H1 (cell line): ENCODE data around the gene RFNG. TPM values are rescaled to one million over a fixed set of nuclear protein-coding genes. Genes with fewer than 3 reads are reported as not detected.
A peak's percentile ranks its signal among the peaks of the same experiment; 100 is the strongest.

Experiments
- ATF3 ChIP-seq: IDR thresholded peaks from 2 replicates; pipeline ENCODE4 v1.6.1; 2011; ENCODE audit warnings: low read depth, mild to moderate bottlenecking, low read length; ENCODE audit not compliant: insufficient read depth
- CHD1 ChIP-seq: IDR thresholded peaks from 2 replicates; pipeline ENCODE4 v1.6.1; 2012; ENCODE audit warnings: low read depth, low read length, improper control_type of control experiment
- E2F6 ChIP-seq: IDR thresholded peaks from 2 replicates; pipeline ENCODE4 v1.6.1; 2012; ENCODE audit warnings: inconsistent platforms
- EGR1 ChIP-seq: IDR thresholded peaks from 2 replicates; pipeline ENCODE4 v1.6.1; 2011; ENCODE audit warnings: low read depth, low read length, borderline replicate concordance
- EZH2 ChIP-seq: fragments of 200-600 bp; sonication (generic); IDR thresholded peaks from 2 replicates; pipeline ENCODE4 v1.7.1; 2012; ENCODE audit warnings: low read depth, mild to moderate bottlenecking, moderate library complexity, low read length, inconsistent platforms; ENCODE audit not compliant: severe bottlenecking
- KDM4A ChIP-seq: IDR thresholded peaks from one replicate; pipeline ENCODE4 v1.7.1; 2012; ENCODE audit warnings: low read depth, mild to moderate bottlenecking, moderate library complexity, low read length, inconsistent platforms; ENCODE audit not compliant: severe bottlenecking
- MAX ChIP-seq: IDR thresholded peaks from 2 replicates; pipeline ENCODE4 v1.6.1; 2012; ENCODE audit warnings: inconsistent platforms
- NANOG ChIP-seq: IDR thresholded peaks from 2 replicates; pipeline ENCODE4 v1.6.1; 2011; ENCODE audit warnings: low read length, low read depth, mild to moderate bottlenecking, inconsistent platforms; ENCODE audit not compliant: insufficient read depth, poor library complexity, severe bottlenecking
- NRF1 ChIP-seq: IDR thresholded peaks from 2 replicates; pipeline ENCODE4 v1.6.1; 2011; ENCODE audit warnings: mild to moderate bottlenecking, low read depth, low read length, improper control_type of control experiment
- RAD21 ChIP-seq, 2 experiments: IDR thresholded peaks in 1 of 2; conservative IDR thresholded peaks in 1 of 2; 2 replicates each; pipeline ENCODE4 v1.6.1; 2011; ENCODE audit warnings: low read depth in 2 of 2, low read length in 2 of 2, improper control_type of control experiment in 1 of 2, inconsistent platforms in 1 of 2, mild to moderate bottlenecking in 1 of 2, moderate library complexity in 1 of 2
- RNF2 ChIP-seq: fragments of 200-900, 300-1000 bp; sonication (generic); IDR thresholded peaks from 2 replicates; pipeline ENCODE4 v1.7.1; 2016; ENCODE audit warnings: borderline replicate concordance, low read depth, mild to moderate bottlenecking, antibody characterized with exemption, low read length; ENCODE audit not compliant: poor library complexity, severe bottlenecking; ENCODE audit errors: missing control alignments
- SAP30 ChIP-seq: fragments of 300-600 bp; sonication (generic); IDR thresholded peaks from 2 replicates; pipeline ENCODE4 v1.7.1; 2012; ENCODE audit warnings: low read length, moderate library complexity, mild to moderate bottlenecking, inconsistent platforms; ENCODE audit not compliant: insufficient read depth, insufficient replicate concordance
- SIN3A ChIP-seq, 2 experiments: IDR thresholded peaks in 1 of 2; conservative IDR thresholded peaks in 1 of 2; 2 replicates each; pipeline ENCODE4 v1.6.1; 2011 to 2012; ENCODE audit warnings: low read length in 2 of 2, improper control_type of control experiment in 1 of 2, low read depth in 1 of 2, mild to moderate bottlenecking in 1 of 2
- SIRT6 ChIP-seq: IDR thresholded peaks from one replicate; pipeline ENCODE4 v1.7.1; 2012; ENCODE audit warnings: low read length, inconsistent platforms
- SIX5 ChIP-seq: IDR thresholded peaks from 2 replicates; pipeline ENCODE4 v1.6.1; 2011; ENCODE audit warnings: mild to moderate bottlenecking, low read depth, low read length
- SP2 ChIP-seq: IDR thresholded peaks from 2 replicates; pipeline ENCODE4 v1.6.1; 2012; ENCODE audit warnings: mild to moderate bottlenecking, low read length, inconsistent platforms
- SUZ12 ChIP-seq: fragments of 200-600 bp; sonication (generic); IDR thresholded peaks from 2 replicates; pipeline ENCODE4 v1.6.1; 2012; ENCODE audit warnings: mild to moderate bottlenecking, inconsistent platforms, low read length, moderate library complexity, mixed read lengths
- TCF12 ChIP-seq: IDR thresholded peaks from 2 replicates; pipeline ENCODE4 v1.6.1; 2011; ENCODE audit warnings: low read depth, mild to moderate bottlenecking, low read length
- polyA plus RNA-seq, 7 experiments: library from polyadenylated mRNA; depleted of rRNA in 3 of 7; stranded (reverse) in 5 of 7; unstranded in 2 of 7; fragments of >200 nt in 5 of 7; fragments of 200-250 nt in 2 of 7; gene quantifications; 1 replicate in 5 of 7; 2 replicates in 1 of 7; 4 replicates in 1 of 7; pipeline versions ENCODE4 v1.2.1 to v1.2.3, GENCODE V29; 2011 to 2013; ENCODE audit warnings: missing spikeins in 2 of 7, mixed read lengths in 2 of 7
- total RNA-seq: library from RNA; stranded (reverse); fragmentation: NEBNext Ultra II Directional; extraction: Animal tissue kit (Norgen Biotek cat#: 25700); gene quantifications from 2 replicates; pipeline ENCODE4 v1.2.1, GENCODE V29; 2021

Gene RFNG
- total and polyA plus RNA-seq, 2 of the 8 experiments (the other 6 are each of a cell fraction or from before 2014, with no cell fraction given): 26.7 to 28.4 TPM

GRCh38 chr17:82065638-82066303 is 14.2 kb upstream of the RFNG start, which contains the start of gene DUS1L (continued):
- TF ChIP-seq SAP30 (no peak), SIX5 (peak; percentile 16; the same call in 1 of the 2 replicates), NANOG (no peak), TCF12 (no peak), E2F6 (no peak; the same call in 1 of the 2 replicates), RNF2 (no peak), NRF1 (no peak), SIRT6 (no peak), SIN3A (conservative IDR thresholded peaks at IDR 0.05 in 1 of 2, IDR thresholded peaks at IDR 0.05 in 1 of 2; ENCODE audit: low read depth in 1 of 2, low read length in 2 of 2) (peak; percentile 69 to 80; a peak in 3 of 4 replicates), CHD1 (no peak), KDM4A (peak; percentile 71), SP2 (no peak), RAD21 (IDR thresholded peaks at IDR 0.05 in 1 of 2, conservative IDR thresholded peaks at IDR 0.05 in 1 of 2; ENCODE audit: low read depth in 2 of 2, low read length in 2 of 2) (no peak), EZH2 (no peak), MAX (peak; percentile 66), ATF3 (no peak), EGR1 (peak; percentile 73; the same call in 1 of the 2 replicates), SUZ12 (no peak)
